Gastroesophageal sphincter (tissue), 3 donors: ENCODE data around the gene SMTN.

Experiments
- POLR2A ChIP-seq, 2 donors: fragments of 450-650 bp; IDR thresholded peaks; one replicate each; pipeline ENCODE4 v1.6.1; 2017; ENCODE audit warnings: antibody characterized with exemption in 2 of 2, mild to moderate bottlenecking in 2 of 2, moderate library complexity in 1 of 2
- TF ChIP-seq, protein P1 (sequence below), 4 experiments: fragments of 200-600 bp in 2 of 4; fragments of 450-650 bp in 2 of 4; sonication (generic) in 1 of 4; IDR thresholded peaks; one replicate each; pipeline ENCODE4 v1.5.1; 2017 to 2019; ENCODE audit warnings: antibody characterized with exemption in 4 of 4, mild to moderate bottlenecking in 2 of 4, moderate library complexity in 2 of 4

DNA sequence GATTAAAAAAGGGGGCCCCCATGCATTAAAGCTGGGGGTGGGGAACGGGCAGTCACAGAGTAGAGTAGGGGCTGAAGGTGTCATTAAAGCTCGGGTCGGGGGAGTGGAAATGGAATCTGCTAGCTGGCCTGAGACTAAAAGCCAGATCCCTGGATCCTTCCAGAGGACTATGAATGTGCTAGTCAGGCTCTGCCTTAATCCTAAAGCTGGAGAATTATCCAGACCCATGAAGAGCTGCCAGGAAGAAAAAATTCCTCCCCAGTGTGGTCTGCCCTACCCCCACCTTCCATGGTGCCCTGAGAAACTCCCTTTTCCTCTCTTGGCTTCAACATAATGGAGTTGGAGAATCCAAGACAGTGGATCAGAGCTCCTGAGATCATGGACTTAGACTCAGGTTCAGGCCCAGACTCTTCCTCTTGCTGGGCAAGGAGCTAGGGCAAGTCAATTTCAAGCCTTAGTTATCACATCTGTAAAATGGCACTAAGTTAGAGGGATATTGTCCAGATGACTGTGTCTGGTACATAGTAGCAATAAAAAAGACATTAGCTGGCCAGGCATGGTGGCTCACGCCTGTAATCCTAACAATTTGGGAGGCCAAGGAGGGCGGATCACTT lies 24.0 kb upstream of the SMTN start:
- TF ChIP-seq, protein P1, sequence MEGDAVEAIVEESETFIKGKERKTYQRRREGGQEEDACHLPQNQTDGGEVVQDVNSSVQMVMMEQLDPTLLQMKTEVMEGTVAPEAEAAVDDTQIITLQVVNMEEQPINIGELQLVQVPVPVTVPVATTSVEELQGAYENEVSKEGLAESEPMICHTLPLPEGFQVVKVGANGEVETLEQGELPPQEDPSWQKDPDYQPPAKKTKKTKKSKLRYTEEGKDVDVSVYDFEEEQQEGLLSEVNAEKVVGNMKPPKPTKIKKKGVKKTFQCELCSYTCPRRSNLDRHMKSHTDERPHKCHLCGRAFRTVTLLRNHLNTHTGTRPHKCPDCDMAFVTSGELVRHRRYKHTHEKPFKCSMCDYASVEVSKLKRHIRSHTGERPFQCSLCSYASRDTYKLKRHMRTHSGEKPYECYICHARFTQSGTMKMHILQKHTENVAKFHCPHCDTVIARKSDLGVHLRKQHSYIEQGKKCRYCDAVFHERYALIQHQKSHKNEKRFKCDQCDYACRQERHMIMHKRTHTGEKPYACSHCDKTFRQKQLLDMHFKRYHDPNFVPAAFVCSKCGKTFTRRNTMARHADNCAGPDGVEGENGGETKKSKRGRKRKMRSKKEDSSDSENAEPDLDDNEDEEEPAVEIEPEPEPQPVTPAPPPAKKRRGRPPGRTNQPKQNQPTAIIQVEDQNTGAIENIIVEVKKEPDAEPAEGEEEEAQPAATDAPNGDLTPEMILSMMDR (IDR thresholded peaks at IDR 0.05), result no peak
- TF ChIP-seq POLR2A (IDR thresholded peaks at IDR 0.05), result no peak
